ENCODE measurements around the gene KLHL21. TPM values are rescaled to one million over a fixed set of nuclear protein-coding genes. Genes with fewer than 3 reads are reported as not detected.

Gene KLHL21
- total and polyA plus RNA-seq, 9 of the 15 experiments (the other 6 are each of a cell fraction or from before 2014, with no cell fraction given), result 2.1 to 42.1 (median 17.5) TPM

DNA sequence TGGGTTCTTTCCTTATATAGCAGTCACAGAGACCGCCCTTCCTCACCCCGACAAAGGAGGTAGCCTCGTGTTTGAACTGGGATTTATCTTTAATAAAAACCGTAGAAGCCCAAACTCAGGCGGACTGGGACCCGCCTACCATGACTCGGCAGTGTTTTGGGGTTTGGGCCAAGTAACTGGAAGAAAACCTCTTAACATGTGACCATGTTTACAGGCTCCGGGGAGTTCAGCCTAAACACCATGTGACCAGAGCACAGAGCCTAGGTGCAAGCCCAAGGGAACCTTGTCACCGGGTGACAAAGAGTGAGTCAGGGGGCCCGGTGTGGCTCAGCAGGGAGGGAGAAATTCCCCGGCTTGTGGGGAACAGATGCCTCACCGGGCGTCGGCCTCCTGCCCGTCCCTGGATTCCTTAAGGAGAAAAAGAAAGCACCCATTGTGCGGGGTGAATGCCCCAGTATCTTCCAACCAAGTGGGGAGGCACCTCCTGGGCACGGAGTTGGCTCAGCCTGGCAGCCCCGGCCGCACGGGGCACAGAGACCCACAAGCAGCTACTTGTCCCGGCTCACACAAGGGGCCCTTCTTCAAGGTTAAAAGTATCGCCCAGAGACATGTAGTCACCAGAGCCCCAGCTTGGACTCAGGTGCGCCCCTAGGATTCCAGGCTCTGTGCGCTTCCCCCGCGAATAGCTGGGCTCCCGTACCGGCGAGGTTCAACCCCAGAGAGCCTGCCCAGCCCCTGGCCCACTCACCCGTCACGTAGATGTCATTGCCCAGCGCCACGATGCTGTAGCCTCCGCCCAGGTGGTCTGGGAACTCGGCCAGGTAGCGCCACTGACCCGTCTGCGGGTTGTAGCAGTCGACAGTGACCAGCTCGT lies 1.4 kb downstream of the KLHL21 start (continued):
- TF ChIP-seq PTTG1 (tag; IDR thresholded peaks at IDR 0.05; ENCODE audit: low read depth), result no peak
- peak; percentile 58; the same call in 1 of the 2 replicates for TF ChIP-seq HDAC2 (IDR thresholded peaks at IDR 0.05)
- peak; percentile 19; the same call in 1 of the 2 replicates for TF ChIP-seq SMAD4 (CRISPR knock-in tag; conservative IDR thresholded peaks at IDR 0.05)
- TF ChIP-seq, protein P1, sequence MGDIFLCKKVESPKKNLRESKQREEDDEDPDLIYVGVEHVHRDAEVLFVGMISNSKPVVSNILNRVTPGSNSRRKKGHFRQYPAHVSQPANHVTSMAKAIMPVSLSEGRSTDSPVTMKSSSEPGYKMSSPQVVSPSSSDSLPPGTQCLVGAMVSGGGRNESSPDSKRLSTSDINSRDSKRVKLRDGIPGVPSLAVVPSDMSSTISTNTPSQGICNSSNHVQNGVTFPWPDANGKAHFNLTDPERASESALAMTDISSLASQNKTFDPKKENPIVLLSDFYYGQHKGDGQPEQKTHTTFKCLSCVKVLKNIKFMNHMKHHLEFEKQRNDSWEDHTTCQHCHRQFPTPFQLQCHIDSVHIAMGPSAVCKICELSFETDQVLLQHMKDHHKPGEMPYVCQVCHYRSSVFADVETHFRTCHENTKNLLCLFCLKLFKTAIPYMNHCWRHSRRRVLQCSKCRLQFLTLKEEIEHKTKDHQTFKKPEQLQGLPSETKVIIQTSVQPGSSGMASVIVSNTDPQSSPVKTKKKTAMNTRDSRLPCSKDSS (IDR thresholded peaks at IDR 0.05; ENCODE audit: low read depth, partially characterized antibody), result no peak
- TF ChIP-seq GTF2A2 (tag; IDR thresholded peaks at IDR 0.05), result 0 out of 2 replicates have a peak, but pooled peaks have one; percentile 3
- peak; percentile 89 for TF ChIP-seq EP400 (IDR thresholded peaks at IDR 0.05)
- TF ChIP-seq, protein P2, sequence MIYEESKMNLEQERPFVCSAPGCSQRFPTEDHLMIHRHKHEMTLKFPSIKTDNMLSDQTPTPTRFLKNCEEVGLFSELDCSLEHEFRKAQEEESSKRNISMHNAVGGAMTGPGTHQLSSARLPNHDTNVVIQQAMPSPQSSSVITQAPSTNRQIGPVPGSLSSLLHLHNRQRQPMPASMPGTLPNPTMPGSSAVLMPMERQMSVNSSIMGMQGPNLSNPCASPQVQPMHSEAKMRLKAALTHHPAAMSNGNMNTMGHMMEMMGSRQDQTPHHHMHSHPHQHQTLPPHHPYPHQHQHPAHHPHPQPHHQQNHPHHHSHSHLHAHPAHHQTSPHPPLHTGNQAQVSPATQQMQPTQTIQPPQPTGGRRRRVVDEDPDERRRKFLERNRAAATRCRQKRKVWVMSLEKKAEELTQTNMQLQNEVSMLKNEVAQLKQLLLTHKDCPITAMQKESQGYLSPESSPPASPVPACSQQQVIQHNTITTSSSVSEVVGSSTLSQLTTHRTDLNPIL (CRISPR knock-in tag; IDR thresholded peaks at IDR 0.05), result no peak
- no peak for TF ChIP-seq ZC3H11A (IDR thresholded peaks at IDR 0.05; ENCODE audit: low read depth, low read length)
- no peak for TF ChIP-seq CBX8 (IDR thresholded peaks at IDR 0.05; ENCODE audit: borderline replicate concordance, extremely low read depth, low read depth, low read length, poor library complexity, severe bottlenecking)
- peak; percentile 36 for TF ChIP-seq SP1 (CRISPR knock-in tag; IDR thresholded peaks at IDR 0.05)
- TF ChIP-seq, protein P3, sequence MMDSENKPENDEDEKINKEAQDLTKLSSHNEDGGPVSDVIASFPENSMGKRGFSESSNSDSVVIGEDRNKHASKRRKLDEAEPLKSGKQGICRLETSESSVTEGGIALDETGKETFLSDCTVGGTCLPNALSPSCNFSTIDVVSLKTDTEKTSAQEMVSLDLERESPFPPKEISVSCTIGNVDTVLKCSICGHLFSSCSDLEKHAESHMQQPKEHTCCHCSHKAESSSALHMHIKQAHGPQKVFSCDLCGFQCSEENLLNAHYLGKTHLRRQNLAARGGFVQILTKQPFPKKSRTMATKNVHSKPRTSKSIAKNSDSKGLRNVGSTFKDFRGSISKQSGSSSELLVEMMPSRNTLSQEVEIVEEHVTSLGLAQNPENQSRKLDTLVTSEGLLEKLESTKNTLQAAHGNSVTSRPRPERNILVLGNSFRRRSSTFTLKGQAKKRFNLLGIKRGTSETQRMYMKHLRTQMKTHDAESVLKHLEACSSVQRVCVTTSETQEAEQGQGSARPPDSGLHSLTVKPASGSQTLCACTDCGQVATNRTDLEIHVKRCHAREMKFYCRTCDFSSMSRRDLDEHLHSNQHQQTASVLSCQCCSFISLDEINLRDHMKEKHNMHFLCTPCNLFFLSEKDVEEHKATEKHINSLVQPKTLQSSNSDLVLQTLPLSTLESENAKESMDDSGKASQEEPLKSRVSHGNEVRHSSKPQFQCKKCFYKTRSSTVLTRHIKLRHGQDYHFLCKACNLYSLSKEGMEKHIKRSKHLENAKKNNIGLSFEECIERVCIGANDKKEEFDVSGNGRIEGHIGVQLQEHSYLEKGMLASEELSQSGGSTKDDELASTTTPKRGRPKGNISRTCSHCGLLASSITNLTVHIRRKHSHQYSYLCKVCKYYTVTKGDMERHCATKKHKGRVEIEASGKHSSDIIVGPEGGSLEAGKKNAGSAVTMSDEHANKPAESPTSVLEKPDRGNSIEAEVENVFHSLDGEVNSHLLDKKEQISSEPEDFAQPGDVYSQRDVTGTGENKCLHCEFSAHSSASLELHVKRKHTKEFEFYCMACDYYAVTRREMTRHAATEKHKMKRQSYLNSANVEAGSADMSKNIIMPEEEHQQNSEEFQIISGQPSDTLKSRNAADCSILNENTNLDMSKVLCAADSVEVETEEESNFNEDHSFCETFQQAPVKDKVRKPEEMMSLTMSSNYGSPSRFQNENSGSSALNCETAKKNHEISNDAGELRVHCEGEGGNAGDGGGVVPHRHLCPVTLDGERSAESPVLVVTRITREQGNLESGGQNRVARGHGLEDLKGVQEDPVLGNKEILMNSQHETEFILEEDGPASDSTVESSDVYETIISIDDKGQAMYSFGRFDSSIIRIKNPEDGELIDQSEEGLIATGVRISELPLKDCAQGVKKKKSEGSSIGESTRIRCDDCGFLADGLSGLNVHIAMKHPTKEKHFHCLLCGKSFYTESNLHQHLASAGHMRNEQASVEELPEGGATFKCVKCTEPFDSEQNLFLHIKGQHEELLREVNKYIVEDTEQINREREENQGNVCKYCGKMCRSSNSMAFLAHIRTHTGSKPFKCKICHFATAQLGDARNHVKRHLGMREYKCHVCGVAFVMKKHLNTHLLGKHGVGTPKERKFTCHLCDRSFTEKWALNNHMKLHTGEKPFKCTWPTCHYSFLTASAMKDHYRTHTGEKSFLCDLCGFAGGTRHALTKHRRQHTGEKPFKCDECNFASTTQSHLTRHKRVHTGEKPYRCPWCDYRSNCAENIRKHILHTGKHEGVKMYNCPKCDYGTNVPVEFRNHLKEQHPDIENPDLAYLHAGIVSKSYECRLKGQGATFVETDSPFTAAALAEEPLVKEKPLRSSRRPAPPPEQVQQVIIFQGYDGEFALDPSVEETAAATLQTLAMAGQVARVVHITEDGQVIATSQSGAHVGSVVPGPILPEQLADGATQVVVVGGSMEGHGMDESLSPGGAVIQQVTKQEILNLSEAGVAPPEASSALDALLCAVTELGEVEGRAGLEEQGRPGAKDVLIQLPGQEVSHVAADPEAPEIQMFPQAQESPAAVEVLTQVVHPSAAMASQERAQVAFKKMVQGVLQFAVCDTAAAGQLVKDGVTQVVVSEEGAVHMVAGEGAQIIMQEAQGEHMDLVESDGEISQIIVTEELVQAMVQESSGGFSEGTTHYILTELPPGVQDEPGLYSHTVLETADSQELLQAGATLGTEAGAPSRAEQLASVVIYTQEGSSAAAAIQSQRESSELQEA (IDR thresholded peaks at IDR 0.05; ENCODE audit: low read depth), result no peak
- TF ChIP-seq, protein P4, sequence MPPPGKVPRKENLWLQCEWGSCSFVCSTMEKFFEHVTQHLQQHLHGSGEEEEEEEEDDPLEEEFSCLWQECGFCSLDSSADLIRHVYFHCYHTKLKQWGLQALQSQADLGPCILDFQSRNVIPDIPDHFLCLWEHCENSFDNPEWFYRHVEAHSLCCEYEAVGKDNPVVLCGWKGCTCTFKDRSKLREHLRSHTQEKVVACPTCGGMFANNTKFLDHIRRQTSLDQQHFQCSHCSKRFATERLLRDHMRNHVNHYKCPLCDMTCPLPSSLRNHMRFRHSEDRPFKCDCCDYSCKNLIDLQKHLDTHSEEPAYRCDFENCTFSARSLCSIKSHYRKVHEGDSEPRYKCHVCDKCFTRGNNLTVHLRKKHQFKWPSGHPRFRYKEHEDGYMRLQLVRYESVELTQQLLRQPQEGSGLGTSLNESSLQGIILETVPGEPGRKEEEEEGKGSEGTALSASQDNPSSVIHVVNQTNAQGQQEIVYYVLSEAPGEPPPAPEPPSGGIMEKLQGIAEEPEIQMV (tag; conservative IDR thresholded peaks at IDR 0.05; ENCODE audit: low read depth), result no peak
